VCaP (cell line): ENCODE data around the gene KIF9.
"Not testable (repeated sequence)": the region's sequence is repeated elsewhere in the genome, so short reads cannot be mapped to it uniquely, and the experiment has no call there.

Experiments
- H3K27ac ChIP-seq: fragments of 450-650 bp; 2 replicates; pipeline ENCODE4 v1.5.1; 2017
- TF ChIP-seq, protein P1 (sequence below): fragments of 450-650 bp; conservative IDR thresholded peaks from 2 replicates; pipeline ENCODE4 v1.5.1; 2017; ENCODE audit warnings: mild to moderate bottlenecking, moderate library complexity

KIF9 gene

DNA sequence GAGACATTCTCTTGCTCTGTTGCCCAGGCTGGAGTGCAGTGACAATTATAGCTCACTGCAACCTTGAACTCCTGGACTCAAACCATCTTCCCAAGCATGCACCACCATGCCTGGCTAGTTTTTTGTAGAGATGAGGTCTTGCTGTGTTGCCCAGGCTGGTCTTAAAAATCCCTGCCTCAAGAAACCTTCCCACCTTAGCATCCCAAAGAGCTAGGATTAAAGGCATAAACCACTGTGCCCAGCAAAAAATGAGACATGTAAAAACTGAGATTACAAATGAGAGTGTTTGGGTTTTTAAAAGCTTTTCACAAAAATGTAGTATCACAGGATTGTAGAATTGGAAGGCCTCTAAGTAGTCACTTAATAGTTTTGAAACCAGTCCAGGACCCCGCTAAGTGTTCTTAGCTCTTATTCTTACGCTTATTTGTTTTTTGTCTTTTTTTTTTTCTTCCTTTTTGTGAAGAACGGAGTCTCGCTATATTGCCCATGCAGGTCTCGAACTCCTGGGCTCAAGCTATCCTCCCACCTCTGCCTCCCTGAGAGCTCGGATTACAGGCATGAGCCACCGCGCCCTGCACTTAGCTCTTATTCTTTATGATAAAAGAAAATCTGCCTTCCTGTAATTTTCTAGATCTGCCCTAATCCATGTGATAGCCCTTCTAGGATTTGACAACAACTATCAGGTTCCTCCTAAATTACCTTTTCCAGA lies 31.6 kb upstream of the KIF9 start:
- TF ChIP-seq, protein P1, sequence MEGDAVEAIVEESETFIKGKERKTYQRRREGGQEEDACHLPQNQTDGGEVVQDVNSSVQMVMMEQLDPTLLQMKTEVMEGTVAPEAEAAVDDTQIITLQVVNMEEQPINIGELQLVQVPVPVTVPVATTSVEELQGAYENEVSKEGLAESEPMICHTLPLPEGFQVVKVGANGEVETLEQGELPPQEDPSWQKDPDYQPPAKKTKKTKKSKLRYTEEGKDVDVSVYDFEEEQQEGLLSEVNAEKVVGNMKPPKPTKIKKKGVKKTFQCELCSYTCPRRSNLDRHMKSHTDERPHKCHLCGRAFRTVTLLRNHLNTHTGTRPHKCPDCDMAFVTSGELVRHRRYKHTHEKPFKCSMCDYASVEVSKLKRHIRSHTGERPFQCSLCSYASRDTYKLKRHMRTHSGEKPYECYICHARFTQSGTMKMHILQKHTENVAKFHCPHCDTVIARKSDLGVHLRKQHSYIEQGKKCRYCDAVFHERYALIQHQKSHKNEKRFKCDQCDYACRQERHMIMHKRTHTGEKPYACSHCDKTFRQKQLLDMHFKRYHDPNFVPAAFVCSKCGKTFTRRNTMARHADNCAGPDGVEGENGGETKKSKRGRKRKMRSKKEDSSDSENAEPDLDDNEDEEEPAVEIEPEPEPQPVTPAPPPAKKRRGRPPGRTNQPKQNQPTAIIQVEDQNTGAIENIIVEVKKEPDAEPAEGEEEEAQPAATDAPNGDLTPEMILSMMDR, result no peak

DNA sequence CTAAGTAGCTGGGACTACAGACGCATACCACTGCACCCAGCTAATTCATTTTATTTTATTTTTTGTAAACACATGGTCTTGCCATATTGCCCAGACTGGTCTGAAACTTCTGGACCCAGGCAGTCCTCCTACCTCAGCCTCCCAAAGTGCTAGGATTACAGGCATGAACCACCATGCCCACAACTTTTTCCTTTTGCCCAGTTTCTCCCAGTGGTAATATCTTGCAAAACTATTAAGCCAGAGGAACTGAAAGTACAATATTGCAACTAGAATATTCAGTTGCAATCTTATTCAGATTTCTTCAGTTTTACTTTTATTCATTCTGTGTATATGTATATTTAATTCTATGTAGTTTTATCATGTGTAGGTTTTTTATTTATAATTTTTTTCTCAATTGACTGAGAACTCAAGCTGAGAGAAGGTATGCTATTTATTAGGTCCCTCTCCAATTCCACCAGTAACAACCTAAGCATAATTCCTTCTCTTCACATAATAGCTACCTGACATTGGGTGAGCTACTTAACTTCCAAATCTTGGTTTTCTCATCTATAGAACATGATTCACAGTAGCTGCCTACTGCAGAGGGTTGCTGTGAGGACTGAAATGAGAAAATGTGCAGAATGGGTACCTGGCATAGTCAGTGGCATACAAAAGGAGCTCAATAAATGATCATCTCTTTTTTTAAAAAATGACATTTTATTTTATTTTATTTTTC lies 30.9 kb upstream of the KIF9 start:
- H3K27ac ChIP-seq, result no peak overlapping the region
- TF ChIP-seq, protein P1, result no peak

More for the DNA sequence above, 31.6 kb upstream of the KIF9 start:
- no peak overlapping the region for H3K27ac ChIP-seq

DNA sequence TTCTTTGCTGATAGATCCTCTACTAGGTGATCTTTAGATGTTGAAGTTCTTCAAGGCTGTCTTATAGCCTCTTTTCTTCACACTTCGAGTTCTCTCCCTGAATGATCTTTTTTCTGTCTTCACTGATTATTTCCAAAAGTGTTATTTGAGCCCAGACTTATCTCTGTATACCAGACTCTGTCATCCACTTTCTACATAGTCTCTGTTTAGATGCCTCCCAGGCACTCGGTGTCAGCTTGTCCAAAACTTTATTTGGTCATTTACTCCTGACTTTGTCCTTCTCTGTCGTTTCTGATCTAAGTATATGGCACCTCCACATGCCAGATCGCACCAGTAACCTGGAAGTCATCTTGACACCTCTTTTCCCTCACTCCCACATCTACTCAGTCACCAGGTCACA lies 27.8 kb upstream of the KIF9 start:
- no peak overlapping the region for H3K27ac ChIP-seq
- TF ChIP-seq, protein P1, result no peak

DNA sequence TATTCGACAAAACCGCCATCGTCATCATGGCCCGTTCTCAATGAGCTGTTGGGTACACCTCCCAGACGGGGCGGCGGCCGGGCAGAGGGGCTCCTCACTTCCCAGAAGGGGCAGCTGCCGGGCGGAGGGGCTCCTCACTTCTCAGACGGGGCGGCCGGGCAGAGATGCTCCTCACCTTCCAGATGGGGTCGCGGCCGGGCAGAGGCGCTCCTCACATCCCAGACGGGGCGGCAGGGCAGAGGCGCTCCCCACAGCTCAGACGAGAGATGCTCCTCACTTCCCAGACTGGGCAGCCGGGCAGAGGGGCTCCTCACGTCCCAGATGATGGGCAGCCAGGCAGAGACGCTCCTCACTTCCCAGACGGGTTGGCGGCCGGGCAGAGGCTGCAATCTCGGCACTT lies 26.6 kb upstream of the KIF9 start:
- not testable (repeated sequence) for H3K27ac ChIP-seq

DNA sequence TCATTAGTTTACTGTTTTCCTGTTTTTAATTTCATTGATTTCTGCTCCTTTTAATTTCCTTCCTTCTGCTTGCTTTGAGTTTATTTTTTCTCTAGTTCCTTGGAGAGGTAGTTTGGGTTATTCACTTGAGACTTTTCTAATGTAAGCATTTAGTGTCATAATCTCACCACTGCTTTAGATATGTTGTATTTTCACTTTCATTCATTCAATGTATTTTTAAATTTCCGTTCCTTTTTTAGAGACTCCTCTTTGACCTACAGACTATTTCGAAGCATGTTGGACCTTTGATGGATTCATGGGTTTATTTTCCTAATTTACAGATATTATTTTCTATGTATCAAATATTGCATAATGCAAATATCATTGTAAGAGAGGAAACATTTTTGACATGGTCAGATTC lies 23.4 kb upstream of the KIF9 start:
- TF ChIP-seq, protein P1, result no peak
- no peak overlapping the region for H3K27ac ChIP-seq

DNA sequence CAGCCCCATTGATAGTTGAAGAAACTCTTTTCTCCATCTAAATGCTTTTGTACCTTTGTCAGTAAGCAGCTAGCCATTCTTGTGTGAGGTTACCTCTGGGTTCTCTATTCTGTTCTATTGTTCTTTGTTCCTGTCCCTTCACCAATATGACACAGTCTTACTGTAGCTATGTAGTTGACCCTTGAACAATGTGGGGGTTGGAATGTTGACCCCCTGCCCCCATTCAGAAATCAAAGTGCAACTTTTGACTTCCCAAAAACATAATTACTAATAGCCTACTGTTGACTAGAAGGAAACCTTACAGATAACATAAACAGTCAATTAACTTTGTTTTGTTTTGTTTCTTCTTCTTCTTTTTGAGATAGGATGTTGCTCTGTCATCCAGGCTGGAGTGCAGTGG lies 18.9 kb upstream of the KIF9 start:
- TF ChIP-seq, protein P1, result no peak
- H3K27ac ChIP-seq, result no peak overlapping the region

DNA sequence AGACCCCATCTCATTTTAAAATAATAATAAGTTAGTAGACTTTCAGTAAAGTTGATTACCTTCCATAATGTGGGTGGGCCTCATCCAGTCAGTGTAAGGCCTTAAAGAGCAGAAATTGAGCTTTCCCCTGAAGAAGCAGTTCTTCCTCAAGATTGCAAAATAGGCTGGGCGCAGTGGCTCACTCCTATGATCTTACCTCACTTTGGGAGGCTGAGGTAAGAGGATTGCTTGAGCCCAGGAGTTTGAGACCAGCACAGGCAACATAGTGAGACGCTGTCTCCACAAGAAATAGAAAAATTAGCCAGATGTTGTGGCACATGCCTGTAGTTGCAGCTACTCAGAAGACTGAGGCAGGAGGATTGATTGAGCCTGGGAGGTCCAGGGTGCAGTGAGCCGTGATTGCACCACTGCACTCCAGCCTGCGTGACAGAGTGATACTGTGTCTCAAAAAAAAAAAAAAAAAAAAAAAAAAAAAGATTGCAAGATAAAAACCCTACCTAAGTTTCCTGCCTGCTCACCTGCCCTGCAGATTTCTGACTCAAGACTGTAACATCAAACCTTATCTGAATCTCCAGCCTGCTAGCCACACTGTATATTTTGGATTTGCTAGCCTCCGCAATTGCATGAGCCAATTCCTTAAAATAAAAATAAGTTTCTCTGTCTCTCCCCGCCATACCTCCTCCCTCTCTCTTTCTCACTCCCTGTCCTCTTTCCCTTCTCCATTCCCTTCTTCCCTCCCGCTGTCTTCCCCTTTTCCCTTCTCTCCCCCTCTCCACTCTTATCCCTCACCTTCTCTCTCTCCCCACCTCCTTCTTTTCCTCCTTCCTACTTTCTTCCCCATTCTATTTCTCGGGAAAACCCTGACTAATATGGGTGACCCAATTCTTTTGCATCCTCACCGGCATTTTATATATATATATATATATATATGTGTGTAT lies 17.1 kb upstream of the KIF9 start:
- no peak overlapping the region for H3K27ac ChIP-seq
- TF ChIP-seq, protein P1, result no peak
